ENCODE measurements around the gene RND2. TPM values are rescaled to one million over a fixed set of nuclear protein-coding genes. Genes with fewer than 3 reads are reported as not detected.

Gene RND2
- total RNA-seq, 2 donors from 2014 or later, result 0.63 to 3.5 TPM

DNA sequence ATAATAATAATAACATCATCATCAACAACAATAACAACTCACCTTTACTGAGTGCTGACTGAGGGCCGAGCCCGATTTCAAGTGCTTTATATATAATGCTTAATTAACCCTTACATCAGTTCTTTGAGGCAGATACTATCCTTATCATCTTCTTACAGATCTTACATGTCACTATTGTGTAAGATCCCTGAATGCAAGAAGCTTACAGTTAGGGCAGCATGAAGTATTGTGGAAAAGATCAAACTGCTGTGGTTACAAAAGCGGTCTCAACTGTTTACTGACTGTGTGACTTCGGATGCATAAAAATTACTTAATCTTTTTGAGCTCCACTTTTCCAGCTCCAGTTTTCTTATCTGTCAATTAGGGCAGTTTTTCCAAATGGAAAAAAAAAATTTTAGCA, 6.1 kb upstream of the RND2 start:
- Histone ChIP-seq H3K4me1 (peaks cover 0 to 69% of the 10 kb centered on the region in 2 donors), H3K9me3 (no peaks in the 10 kb centered on the region), H3K27me3 (no peaks in the 10 kb centered on the region), H3K36me3 (peaks cover 25% of the 10 kb centered on the region), H3K4me3 (no peak overlapping the region), H3K27ac (peak overlapping the region; percentile 91 to 96)
- DNase-seq (ENCODE audit: low spot score), result no peak
- TF ChIP-seq, protein P1, sequence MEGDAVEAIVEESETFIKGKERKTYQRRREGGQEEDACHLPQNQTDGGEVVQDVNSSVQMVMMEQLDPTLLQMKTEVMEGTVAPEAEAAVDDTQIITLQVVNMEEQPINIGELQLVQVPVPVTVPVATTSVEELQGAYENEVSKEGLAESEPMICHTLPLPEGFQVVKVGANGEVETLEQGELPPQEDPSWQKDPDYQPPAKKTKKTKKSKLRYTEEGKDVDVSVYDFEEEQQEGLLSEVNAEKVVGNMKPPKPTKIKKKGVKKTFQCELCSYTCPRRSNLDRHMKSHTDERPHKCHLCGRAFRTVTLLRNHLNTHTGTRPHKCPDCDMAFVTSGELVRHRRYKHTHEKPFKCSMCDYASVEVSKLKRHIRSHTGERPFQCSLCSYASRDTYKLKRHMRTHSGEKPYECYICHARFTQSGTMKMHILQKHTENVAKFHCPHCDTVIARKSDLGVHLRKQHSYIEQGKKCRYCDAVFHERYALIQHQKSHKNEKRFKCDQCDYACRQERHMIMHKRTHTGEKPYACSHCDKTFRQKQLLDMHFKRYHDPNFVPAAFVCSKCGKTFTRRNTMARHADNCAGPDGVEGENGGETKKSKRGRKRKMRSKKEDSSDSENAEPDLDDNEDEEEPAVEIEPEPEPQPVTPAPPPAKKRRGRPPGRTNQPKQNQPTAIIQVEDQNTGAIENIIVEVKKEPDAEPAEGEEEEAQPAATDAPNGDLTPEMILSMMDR (IDR thresholded peaks at IDR 0.05), result no peak

DNA sequence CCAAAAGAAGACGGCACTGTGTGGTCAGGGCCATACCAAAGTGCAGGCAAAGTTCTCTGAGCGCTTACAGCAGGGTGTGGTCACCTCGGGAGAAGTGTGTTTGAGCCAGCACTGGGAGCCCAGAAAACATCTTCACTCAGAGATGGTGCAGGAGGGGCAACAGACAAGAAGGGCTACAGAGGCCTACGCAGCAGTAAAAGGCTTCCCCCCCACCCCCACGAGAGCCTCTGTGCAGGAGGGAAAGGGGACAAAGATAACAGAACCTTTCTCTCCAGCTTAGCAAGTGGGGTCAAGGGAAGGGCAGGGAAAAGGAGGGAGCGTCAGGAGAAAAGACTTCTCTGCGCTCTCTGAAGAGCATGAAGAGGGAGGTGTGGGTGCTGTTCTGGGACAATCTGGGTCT, 5.6 kb upstream of the RND2 start:
- Histone ChIP-seq H3K4me3 (peak overlapping the region in 1 of 2 donors; percentile 10), H3K27ac (peak overlapping the region; percentile 91 to 96), H3K27me3 (no peaks in the 10 kb centered on the region), H3K9me3 (no peaks in the 10 kb centered on the region), H3K36me3 (peaks cover 25% of the 10 kb centered on the region), H3K4me1 (peaks cover 0 to 68% of the 10 kb centered on the region in 2 donors)
- TF ChIP-seq, protein P1 (IDR thresholded peaks at IDR 0.05), result no peak
- DNase-seq (ENCODE audit: low spot score), result no peak

- Histone ChIP-seq H3K4me3 (peak overlapping the region in 1 of 2 donors; percentile 99), H3K27me3 (no peaks in the 10 kb centered on the region), H3K9me3 (no peaks in the 10 kb centered on the region), H3K36me3 (peaks cover 23% of the 10 kb centered on the region), H3K27ac (peak overlapping the region; percentile 91 to 96), H3K4me1 (peaks cover 0 to 64% of the 10 kb centered on the region in 2 donors)
- TF ChIP-seq, protein P1 (IDR thresholded peaks at IDR 0.05), result no peak
- DNase-seq (ENCODE audit: low spot score), result no peak
These were observed 4.9 kb upstream of the RND2 start for GRCh38 chr17:43020030-43020621.

DNA sequence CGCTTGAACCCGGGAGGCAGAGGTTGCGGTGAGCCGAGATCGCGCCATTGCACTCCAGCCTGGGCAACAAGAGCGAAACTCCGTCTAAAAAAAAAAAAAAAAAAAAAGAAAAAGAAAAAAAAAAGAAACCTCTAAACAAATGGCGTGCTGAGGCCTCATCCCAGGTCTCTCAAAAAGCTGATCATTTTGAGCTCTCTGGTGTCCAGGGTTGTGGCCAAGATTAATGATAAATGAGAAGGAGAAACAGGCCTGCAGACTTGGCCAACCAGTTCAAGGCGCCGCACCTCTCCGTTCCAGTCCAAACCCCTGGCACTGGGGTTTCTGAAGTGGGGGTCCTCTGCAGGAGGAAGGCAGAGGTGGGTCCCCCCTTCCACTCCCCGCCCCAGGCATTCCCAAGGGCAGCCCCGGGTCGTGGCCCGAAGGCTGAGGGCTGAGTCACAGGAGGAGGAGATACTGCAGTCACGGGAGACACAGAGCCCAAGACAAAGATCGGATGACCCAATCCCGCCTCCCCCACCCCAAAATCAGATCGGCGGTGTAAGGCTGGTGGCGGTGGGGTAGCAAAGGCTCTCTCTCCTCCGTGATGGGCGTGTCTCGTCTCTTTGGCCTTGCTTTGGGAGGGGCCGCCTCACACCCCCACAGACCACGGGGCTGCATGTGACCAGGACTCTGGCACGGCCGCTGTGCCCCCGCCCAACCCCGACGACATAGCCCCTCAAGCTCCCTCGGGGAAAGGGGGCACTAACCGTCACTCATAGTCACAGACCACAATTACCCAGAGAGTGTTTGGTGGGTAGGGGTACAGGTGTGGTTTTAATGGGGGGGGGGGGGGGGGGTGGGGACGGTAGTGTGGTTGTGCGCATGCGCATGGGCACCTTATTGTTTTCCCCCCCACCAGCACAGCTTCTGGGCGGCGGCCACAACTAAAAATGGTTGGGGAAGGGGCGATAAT, 4.0 kb upstream of the RND2 start:
- H3K4me3 ChIP-seq, result peak overlapping the region; percentile 84 to 99
- DNase-seq (ENCODE audit: low spot score), result peak; percentile 85
- no peaks in the 10 kb centered on the region for H3K27me3 ChIP-seq
- H3K27ac ChIP-seq, result peak overlapping the region; percentile 91 to 96
- no peaks in the 10 kb centered on the region for H3K9me3 ChIP-seq
- H3K4me1 ChIP-seq, result peaks cover 0 to 60% of the 10 kb centered on the region in 2 donors
- TF ChIP-seq, protein P1 (IDR thresholded peaks at IDR 0.05), result no peak
- H3K36me3 ChIP-seq, result peaks cover 14% of the 10 kb centered on the region

DNA sequence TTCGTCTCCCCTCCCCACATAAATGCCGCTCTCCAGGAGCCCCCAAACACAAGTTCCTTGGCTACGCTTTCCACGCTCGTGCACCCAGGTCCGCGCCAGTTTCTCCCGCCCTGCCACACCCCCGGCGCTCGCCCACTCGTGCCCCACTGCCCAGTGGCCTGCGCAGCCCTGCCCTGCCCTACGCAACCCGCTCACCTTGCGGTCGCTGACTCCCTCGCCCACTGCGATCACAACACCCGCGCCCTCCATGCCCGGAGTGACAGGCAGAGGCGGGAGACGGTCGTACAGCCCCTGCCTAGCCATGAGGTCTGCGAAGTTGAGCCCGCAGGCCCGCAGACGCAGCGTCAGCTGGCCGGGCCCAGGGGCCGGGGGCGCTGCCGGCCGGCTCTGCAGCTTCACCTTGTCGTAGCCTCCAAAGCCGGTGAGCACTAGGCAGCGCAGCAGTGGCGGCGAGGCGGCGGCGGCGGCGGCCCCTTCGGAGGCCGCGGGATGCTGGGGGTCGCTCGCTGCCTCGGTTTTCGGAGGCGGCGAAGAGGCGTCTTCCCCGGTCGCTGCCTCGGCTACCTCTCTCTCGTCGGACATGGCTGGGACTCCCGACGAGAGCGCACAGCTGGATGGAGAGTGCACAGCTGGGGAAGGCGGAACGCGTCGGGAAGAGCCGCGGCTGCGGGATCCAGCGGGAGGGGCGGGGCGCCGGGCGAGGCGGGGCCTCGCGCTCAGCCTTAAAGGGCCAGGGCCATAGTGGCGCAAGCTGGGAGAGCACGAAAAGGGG, 3.1 kb upstream of the RND2 start, which contains the start of gene VAT1:
TSS of gene VAT1 (minus strand) at position 645 of the 772 bp plus-strand sequence. CDS start at position 582, 63 bp downstream.
- Histone ChIP-seq H3K36me3 (peaks cover 6% of the 10 kb centered on the region), H3K4me1 (peaks cover 0 to 53% of the 10 kb centered on the region in 2 donors), H3K27ac (peak within 1 kb of the TSS; percentile 91 to 96), H3K4me3 (peak within 1 kb of the TSS; percentile 84 to 99), H3K27me3 (no peaks in the 10 kb centered on the region), H3K9me3 (no peaks in the 10 kb centered on the region)
- DNase-seq (ENCODE audit: low spot score), result no peak
- TF ChIP-seq, protein P1 (IDR thresholded peaks at IDR 0.05), result no peak
